Choroid plexus epithelial cell (primary cell): Measurements from ENCODE around the gene P4HB.

Source experiments
- DNase-seq: peaks from one replicate; pipeline ENCODE4 v3.0.0-alpha.2; 2010; ENCODE audit warnings: low read depth
- H3K4me3 ChIP-seq: 2 replicates; pipeline ENCODE4 v1.5.1; 2011; ENCODE audit warnings: low read depth, mild to moderate bottlenecking, control low read depth, low read length, moderate library complexity
- TF ChIP-seq, protein P1 (sequence below): conservative IDR thresholded peaks from 2 replicates; pipeline ENCODE4 v1.5.1; 2011; ENCODE audit warnings: low read depth, mild to moderate bottlenecking, control low read depth, inconsistent platforms, low read length, moderate library complexity

Gene P4HB

DNA sequence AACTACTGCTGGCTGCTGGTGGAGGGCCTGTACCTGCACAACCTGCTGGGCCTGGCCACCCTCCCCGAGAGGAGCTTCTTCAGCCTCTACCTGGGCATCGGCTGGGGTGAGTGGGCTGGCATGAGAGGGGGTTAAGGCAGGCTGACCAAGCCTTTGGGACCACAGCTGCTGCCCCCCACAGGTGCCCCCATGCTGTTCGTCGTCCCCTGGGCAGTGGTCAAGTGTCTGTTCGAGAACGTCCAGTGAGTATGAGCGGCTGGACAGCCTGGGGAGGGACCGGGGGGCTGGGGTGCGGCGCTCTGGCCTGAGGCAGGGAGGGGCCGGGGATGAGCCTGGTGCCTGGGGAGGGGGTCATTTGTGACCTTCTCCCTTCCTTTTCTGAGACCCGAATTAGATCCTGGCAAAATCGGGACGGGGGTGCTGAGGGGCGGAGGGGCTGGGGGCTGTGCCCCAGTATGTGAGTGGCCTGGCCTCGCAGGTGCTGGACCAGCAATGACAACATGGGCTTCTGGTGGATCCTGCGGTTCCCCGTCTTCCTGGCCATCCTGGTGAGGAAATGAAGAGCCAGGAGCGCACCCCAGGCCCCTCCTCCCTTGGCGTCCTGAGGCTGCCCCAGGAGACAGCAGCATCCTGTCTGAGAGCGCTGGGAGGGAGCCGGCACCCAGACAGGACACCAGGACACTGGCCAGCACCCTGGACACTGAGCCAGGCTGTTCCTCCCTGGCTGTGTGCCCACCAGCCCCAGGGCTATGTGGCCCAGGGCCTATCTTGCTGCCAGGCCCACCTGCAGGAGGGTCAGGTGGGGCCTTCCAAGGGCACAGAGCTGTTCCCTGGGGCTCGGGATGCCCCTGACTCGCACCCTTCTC lies 48.4 kb downstream of the P4HB start:
- TF ChIP-seq, protein P1, sequence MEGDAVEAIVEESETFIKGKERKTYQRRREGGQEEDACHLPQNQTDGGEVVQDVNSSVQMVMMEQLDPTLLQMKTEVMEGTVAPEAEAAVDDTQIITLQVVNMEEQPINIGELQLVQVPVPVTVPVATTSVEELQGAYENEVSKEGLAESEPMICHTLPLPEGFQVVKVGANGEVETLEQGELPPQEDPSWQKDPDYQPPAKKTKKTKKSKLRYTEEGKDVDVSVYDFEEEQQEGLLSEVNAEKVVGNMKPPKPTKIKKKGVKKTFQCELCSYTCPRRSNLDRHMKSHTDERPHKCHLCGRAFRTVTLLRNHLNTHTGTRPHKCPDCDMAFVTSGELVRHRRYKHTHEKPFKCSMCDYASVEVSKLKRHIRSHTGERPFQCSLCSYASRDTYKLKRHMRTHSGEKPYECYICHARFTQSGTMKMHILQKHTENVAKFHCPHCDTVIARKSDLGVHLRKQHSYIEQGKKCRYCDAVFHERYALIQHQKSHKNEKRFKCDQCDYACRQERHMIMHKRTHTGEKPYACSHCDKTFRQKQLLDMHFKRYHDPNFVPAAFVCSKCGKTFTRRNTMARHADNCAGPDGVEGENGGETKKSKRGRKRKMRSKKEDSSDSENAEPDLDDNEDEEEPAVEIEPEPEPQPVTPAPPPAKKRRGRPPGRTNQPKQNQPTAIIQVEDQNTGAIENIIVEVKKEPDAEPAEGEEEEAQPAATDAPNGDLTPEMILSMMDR: no peak
- DNase-seq: no peak
- no peak overlapping the region for H3K4me3 ChIP-seq

DNA sequence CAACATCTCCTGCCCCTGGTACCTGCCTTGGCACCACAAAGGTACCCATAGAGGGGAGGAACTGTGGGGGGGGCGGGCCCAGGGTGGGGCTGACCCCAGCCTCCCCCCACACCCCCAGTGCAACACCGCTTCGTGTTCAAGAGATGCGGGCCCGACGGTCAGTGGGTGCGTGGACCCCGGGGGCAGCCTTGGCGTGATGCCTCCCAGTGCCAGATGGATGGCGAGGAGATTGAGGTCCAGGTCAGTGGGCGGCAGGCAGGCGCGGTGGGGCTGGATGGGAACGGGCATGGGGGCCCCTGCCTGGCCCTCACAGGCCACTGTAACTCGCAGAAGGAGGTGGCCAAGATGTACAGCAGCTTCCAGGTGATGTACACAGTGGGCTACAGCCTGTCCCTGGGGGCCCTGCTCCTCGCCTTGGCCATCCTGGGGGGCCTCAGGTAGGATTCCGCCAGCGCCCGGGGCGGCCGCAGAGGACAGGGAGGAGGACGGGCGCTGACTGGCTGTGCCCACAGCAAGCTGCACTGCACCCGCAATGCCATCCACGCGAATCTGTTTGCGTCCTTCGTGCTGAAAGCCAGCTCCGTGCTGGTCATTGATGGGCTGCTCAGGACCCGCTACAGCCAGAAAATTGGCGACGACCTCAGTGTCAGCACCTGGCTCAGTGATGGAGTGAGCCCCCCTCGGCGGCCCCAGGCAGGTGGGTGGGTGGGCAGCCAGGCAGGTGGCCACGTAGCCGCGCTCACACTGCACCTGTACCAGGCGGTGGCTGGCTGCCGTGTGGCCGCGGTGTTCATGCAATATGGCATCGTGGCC lies 49.2 kb downstream of the P4HB start:
- no peak for DNase-seq
- TF ChIP-seq, protein P1: no peak
- H3K4me3 ChIP-seq: no peak overlapping the region

DNA sequence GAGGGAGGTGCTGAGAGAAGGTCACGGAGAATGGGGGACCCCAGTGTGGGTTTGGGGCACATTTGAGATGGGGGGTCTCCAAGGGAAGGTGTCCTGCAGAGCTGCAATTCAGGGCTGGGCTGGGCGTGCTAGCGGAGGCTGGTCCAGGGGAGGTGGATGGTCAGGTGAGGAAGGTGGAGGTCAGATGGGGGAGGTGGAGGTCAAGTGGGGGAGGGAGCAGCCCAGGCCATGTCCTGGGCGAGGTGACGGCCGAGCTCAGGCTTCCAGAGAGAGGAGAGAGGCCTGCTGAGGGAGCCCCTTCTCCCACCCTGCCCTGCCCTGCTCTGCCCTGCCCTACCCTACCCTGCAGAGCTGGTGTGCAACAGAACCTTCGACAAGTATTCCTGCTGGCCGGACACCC lies 49.9 kb downstream of the P4HB start:
- no peak overlapping the region for H3K4me3 ChIP-seq
- TF ChIP-seq, protein P1: no peak
- no peak for DNase-seq

DNA sequence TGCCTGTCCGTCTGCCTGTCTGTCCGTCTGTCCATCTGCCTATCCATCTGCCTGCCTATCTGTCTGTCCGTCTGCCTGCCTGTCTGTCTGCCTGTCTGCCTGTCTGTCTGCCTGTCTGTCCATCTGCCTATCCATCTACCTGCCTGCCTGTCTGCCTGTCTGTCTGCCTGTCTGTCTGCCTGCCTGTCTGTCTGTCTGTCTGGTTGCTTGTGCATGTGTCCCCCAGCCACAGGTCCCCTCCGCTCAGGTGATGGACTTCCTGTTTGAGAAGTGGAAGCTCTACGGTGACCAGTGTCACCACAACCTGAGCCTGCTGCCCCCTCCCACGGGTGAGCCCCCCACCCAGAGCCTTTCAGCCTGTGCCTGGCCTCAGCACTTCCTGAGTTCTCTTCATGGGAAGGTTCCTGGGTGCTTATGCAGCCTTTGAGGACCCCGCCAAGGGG lies 50.8 kb downstream of the P4HB start:
- H3K4me3 ChIP-seq: no peak overlapping the region
- DNase-seq: no peak
- TF ChIP-seq, protein P1: no peak

DNA sequence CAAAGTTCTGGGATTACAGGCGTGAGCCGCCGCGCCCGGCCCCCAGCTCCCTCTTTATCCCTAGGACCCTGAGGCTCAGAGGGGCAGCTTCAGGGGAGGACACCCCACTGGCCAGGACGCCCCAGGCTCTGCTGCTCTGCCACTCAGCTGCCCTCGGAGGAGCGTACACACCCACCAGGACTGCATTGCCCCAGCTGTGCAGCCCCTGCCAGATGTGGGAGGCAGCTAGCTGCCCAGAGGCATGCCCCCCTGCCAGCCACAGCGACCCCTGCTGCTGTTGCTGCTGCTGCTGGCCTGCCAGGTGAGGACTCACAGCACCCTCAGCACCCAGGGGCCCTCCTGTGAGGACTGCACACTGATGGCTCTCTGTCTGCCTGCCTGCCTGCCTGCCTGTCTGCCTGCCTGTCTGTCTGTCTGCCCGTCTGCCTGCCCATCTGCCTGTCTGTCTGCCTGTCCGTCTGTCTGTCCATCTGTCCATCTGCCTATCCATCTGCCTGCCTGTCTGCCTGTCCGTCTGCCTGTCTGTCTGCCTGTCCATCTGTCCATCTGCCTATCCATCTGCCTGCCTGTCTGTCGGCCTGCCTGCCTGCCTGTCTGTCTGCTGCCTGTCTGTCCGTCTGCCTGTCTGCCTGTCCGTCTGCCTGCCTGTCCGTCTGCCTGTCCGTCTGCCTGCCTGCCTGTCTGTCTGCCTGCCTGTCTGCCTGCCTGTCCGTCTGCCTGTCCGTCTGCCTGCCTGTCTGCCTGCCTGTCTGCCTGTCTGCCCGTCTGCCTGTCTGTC lies 51.4 kb downstream of the P4HB start:
- TF ChIP-seq, protein P1: no peak
- H3K4me3 ChIP-seq: no peak overlapping the region
- no peak for DNase-seq

DNA sequence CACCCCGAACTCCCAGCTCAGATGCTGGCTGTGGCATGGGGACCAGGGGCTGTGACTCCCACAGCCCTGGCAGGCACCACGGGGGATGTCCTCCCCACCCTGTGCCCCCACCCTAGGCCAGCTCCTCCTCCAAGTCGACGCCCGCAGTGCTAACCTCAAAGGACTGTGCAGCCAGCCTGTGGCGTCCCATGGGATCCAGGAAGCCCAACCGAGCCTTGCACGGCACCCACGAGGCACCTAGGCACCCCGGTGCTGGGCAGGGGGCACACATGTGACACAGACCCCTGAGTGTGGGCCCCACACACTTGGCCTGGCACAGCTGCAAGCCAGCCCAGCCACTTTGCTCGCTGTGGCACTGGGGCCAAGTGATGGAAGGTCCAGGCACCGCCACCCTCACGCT lies 52.5 kb downstream of the P4HB start:
- no peak for DNase-seq
- no peak overlapping the region for H3K4me3 ChIP-seq
- TF ChIP-seq, protein P1: no peak
